GM18951 (cell line): ENCODE data around the gene NCEH1.

Experiments
- POLR2A ChIP-seq: IDR thresholded peaks from 4 replicates; pipeline ENCODE4 v1.6.1; 2011; ENCODE audit warnings: mild to moderate bottlenecking; ENCODE audit not compliant: insufficient read length, insufficient read depth; ENCODE audit errors: extremely low read depth
- in situ Hi-C: fragments of 300-500 bp; cut with MboI; formaldehyde crosslinking; loops from one replicate; pipeline ENCODE4 v1.12.0; 2022; ENCODE audit warnings: low sequenced_read_pairs, mixed read lengths, inconsistent platforms; ENCODE audit not compliant: unreplicated experiment

The NCEH1 gene

DNA sequence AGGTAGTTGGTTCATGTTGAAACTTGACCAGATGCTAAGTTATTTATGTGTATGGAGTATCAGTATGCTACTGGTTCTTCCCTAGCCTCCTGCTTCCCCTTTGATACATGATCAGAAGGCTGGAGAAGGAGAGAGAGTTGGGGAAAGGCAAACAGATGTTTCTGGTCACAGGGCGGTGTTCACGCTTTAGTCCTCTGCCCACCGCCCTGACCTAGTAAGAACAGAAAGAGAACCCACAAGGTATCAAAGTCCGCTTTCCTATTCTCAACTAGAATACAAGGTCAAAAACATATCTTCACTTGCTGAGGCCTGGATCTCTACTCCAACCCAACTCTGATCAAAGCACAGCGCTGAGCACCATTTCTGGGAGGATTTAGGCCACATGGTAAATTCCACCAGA lies 55.5 kb downstream of the NCEH1 start:
- no peak for TF ChIP-seq POLR2A
- in situ Hi-C loops, result no loop called here

- in situ Hi-C loops, result no loop called here
- TF ChIP-seq POLR2A, result no peak
Observed at GRCh38 chr3:172654470-172654869, 56.4 kb downstream of the NCEH1 start.

DNA sequence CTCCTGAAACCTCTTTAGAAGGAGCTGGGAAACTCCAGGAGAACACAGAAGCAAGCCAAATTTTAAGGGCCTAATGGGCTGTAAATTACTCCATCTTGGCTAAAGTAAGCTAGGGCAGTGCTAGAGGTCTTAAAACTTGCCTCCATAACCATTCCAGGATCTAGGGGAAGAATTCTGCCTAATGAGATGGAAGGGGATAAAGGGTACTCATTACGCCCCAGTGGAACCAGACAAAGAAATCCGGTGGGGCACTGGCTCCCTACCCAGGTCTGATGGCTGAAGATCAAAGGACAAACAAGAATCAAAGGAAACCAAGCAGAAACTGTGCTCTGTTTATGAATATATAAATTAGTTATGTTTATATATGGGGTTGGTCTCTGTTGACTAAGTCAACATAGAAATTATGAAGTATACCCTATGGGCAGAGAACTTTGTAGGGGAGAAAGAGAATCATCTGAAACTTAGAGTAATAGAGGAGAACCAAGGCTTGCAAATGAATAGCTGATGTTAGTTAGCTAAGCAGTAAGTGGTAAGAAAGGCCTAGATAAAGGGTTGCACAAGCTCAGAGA lies 57.8 kb downstream of the NCEH1 start:
- in situ Hi-C loops, result no loop called here

DNA sequence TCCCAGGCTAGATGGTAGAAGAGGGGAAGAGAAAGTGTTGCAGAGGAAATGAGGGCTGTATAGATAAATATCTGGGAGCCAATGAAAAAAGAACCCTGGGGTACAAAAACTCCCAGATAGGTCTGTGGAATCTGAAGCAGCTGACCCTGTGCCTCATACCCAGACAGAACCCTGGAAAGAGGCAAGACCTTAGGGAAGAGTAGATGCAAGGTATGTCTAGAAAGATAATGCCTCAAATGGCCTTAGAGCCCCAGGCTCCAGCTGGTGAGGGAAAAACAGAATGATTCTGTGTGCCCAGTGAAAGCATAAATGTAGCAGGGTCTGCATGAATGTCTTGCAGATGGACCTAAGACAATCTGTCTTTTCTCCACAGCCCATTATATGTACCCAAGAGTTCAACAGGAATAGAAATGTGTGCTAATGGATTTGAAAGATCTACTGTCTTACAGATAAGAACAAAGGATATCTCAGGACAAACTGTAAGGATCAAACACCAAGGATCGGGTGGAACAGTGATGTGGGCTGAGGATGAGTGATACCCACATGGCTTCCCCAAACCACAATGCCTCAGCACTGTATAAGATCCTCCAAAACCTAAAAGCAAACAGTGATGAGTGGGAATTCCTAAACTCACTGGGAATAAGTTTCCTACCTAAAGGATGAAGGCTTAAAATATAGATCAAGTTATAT lies 58.8 kb downstream of the NCEH1 start:
- in situ Hi-C loops, result no loop called here
- no peak for TF ChIP-seq POLR2A

More for the DNA sequence above, 57.8 kb downstream of the NCEH1 start:
- TF ChIP-seq POLR2A, result no peak

- in situ Hi-C loops, result no loop called here
- no peak for TF ChIP-seq POLR2A
Observed at GRCh38 chr3:172649987-172650386, 60.9 kb downstream of the NCEH1 start.

- no peak for TF ChIP-seq POLR2A
- in situ Hi-C loops, result no loop called here
Observed at GRCh38 chr3:172648747-172649146, 62.1 kb downstream of the NCEH1 start.

DNA sequence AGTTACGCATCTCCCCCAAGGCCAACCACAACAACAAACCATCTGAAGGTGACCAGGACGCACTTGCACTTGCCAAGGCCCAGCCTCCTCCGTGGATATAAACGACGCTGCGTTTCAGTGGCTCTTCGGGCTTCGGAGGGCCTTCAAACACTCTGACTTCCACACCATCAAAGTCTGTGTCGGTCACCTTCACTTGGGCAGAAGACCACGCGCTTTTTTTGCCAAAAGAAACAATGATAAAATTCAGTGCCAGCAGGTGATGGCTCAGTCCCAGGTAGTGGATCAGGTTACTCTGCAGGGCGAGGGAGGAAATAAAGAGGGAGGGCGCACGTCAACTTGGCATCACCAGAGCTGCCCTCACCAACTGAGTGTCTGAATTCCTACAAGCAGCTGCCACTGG lies 63.0 kb downstream of the NCEH1 start:
- in situ Hi-C loops, result no loop called here
- no peak for TF ChIP-seq POLR2A

DNA sequence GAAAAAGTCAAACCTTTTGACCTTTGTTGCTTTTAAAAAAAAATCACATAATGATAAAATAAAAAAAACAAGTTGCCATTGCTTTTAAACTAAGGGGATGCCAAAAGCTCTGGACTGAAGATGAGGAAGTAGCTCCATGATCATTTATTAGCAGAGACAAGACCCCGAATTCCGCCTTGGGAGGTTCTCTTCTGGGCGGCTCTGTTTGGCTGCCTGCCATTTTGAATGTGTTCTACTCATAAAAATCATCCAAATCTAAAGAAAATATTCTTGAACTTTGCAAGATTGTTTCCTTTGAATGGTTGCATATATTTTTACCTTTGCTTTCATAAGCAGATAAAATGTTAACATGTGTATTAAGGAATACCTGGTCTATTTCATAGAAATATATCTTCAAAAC lies 63.8 kb downstream of the NCEH1 start:
- in situ Hi-C loops, result no loop called here
- no peak for TF ChIP-seq POLR2A

GRCh38 chr3:172646439-172647015 lies 64.3 kb downstream of the NCEH1 start:
- TF ChIP-seq POLR2A, result no peak
- in situ Hi-C loops, result no loop called here

DNA sequence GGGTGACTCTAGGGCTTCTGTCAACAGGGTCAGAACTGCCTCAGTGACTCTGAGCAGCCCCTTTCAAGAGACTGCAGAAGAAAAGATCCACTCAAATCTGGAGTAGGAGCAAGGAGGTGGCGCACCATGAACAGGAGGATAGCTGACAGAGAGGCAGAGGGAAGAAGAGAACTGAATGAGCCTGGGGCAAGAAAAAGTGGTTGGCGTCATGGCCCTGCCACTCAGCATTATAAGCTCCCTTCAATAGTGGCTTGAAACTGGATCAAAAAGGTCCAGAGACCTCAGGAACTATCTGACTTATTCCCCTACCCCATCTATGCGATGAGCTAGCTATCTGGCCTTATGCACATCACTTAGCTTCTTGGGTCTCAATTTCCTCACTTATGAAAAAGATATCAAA lies 66.6 kb downstream of the NCEH1 start:
- in situ Hi-C loops, result no loop called here
- TF ChIP-seq POLR2A, result no peak

DNA sequence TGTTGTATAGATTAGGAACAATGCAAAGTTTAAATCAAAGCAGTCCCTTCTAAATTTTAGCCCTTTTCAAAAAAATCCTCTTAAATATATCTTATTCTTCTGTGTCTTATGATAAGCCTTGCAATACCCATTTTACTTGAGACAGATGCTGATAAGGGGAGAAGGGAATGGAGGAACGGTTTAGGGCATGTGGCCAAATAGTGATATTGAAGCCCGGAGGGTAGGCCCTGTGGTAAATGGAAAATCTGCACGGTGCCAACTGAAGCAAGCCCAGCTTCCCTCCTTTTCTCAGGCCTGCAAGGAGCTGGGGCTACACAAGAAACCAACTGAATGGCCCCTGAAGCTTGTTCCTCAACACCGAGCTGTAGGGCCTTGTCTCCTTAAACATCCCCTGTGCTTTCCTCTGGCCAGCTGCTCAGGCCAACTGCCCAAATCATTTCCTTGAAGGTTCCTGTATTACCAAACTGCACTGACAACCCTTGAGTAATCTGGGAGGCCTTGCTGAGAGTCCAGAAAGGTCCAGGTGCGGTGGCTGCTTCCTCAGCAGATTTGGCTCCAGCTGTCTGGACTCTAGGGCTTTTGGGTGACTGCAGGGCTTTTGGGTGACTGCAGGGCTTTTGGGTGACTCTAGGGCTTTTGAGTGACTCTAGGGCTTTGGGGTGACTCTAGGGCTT lies 67.2 kb downstream of the NCEH1 start:
- no peak for TF ChIP-seq POLR2A

GRCh38 chr3:172641291-172641690 lies 69.6 kb downstream of the NCEH1 start:
- no peak for TF ChIP-seq POLR2A
- in situ Hi-C loops, result no loop called here

More for the DNA sequence above, 67.2 kb downstream of the NCEH1 start:
- in situ Hi-C loops, result no loop called here

DNA sequence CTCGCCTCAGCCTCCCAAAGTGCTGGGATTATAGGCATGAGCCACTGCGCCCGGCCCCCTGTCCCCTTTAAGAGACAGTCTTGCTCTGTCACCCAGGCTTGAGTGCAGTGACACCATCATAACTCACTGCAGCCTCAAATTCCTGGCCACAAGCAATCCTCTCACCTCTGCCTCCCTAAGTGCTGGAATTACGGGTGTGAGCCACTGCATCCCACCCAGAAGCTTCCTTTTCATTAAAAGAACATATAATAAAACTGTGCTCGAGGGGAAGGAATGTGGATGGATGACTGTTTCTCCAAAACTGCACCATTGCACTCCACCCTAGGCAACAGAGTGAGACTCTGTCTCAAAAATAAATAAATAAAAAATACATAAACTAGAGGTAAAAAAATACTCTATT lies 70.1 kb downstream of the NCEH1 start:
- TF ChIP-seq POLR2A, result no peak
- in situ Hi-C loops, result no loop called here

DNA sequence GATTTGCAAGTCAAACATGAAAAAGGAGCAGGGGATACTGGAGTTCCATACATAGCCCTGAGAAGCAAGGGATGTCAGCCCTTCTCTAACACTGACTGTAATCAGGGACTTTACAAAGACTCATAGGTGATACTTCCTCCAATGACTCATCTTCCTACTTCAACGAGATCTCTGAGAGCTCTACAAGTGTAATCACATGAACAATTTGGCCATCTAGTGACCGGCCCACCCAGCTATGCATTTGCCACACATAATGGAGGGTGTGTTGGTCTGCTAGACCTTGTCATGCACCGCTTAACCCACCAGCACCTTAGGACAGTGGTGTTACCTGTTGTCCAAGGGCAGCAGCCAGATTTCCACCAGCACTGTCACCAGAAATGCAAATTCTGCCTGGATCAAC lies 75.3 kb downstream of the NCEH1 start:
- in situ Hi-C loops, result no loop called here
- no peak for TF ChIP-seq POLR2A
